ENCODE data around the gene HS3ST3A1.

DNA sequence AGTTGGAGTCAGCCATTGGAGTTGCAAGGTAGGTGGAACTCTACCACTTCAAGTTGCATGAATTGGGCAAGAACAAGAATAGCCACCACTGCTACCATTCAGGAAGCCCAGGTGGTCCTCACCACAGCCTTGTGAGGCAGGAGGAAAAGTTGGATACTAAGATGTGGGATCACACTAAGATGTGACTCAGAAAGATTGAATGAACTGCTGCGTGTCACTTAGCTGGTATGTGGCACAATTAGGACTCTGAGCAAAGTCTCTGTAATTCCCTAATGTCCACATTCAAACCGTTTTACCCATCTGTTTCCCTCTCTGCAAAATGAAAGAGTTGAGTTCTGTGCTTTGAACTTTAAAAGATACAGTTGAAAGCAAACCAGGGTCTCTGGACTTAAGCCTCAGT is 44.7 kb upstream of the HS3ST3A1 start:
- TF ChIP-seq, protein P1, sequence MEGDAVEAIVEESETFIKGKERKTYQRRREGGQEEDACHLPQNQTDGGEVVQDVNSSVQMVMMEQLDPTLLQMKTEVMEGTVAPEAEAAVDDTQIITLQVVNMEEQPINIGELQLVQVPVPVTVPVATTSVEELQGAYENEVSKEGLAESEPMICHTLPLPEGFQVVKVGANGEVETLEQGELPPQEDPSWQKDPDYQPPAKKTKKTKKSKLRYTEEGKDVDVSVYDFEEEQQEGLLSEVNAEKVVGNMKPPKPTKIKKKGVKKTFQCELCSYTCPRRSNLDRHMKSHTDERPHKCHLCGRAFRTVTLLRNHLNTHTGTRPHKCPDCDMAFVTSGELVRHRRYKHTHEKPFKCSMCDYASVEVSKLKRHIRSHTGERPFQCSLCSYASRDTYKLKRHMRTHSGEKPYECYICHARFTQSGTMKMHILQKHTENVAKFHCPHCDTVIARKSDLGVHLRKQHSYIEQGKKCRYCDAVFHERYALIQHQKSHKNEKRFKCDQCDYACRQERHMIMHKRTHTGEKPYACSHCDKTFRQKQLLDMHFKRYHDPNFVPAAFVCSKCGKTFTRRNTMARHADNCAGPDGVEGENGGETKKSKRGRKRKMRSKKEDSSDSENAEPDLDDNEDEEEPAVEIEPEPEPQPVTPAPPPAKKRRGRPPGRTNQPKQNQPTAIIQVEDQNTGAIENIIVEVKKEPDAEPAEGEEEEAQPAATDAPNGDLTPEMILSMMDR (IDR thresholded peaks at IDR 0.05) = no peak
- TF ChIP-seq POLR2A (IDR thresholded peaks at IDR 0.05) = no peak
- no peak for TF ChIP-seq EP300 (IDR thresholded peaks at IDR 0.05)
